HL-60/S4 treated with phorbol 12-myristate 13-acetate at 8.2 ng/mL for 4 days and 3 days (cell line): ENCODE measurements around the gene PKN1.
"Not testable (repeated sequence)": the region's sequence is repeated elsewhere in the genome, so short reads cannot be mapped to it uniquely, and the experiment has no call there.

ENCODE experiments used
- in situ Hi-C: fragments of 300-500 bp; cut with MboI; formaldehyde crosslinking; loops from 2 replicates; pipeline ENCODE4 v1.15.0; 2022; ENCODE audit warnings: low sequenced_read_pairs

PKN1 gene

GRCh38 chr19:14432791-14433553 is at the start of gene PKN1:
Gene PKN1, plus strand, starts transcription at chr19:14433306. Its CDS starts 216 bp downstream, at chr19:14433522.
- in situ Hi-C loops, result no loop called here

- in situ Hi-C loops, result no loop called here
These were observed 49.2 kb upstream of the PKN1 start for GRCh38 chr19:14383661-14384555.

GRCh38 chr19:14385492-14385891 is 47.6 kb upstream of the PKN1 start:
- in situ Hi-C loops, result no loop called here

- in situ Hi-C loops, result no loop called here
These were observed 42.6 kb upstream of the PKN1 start for GRCh38 chr19:14390548-14390947.

- in situ Hi-C loops, result no loop called here
These were observed 41.8 kb upstream of the PKN1 start for GRCh38 chr19:14391156-14391821.

- in situ Hi-C loops, result no loop called here
These were observed 39.8 kb upstream of the PKN1 start for GRCh38 chr19:14393329-14393728.

- in situ Hi-C loops, result no loop called here
These were observed 38.9 kb upstream of the PKN1 start for GRCh38 chr19:14394167-14394566.

- in situ Hi-C loops, result loop anchor here (5.0 kb wide), 1 partner anchor 372 kb away; no protein-coding TSS in a partner anchor
These were observed 37.8 kb upstream of the PKN1 start for GRCh38 chr19:14395262-14395661.

GRCh38 chr19:14395710-14396336 is 37.3 kb upstream of the PKN1 start:
- in situ Hi-C loops, result loop anchor here (5.0 kb wide), 1 partner anchor 371 kb away; no protein-coding TSS in a partner anchor

- in situ Hi-C loops, result loop anchor here (5.0 kb wide), 1 partner anchor 371 kb away; no protein-coding TSS in a partner anchor
These were observed 36.4 kb upstream of the PKN1 start for GRCh38 chr19:14396730-14397129.

- in situ Hi-C loops, result loop anchor here (5.0 kb wide), 1 partner anchor 370 kb away; no protein-coding TSS in a partner anchor
These were observed 35.9 kb upstream of the PKN1 start for GRCh38 chr19:14397168-14397567.

GRCh38 chr19:14400951-14401431 is 32.1 kb upstream of the PKN1 start:
- in situ Hi-C loops, result no loop called here

- in situ Hi-C loops, result no loop called here
These were observed 31.5 kb upstream of the PKN1 start for GRCh38 chr19:14401468-14402195.

- in situ Hi-C loops, result no loop called here
These were observed 30.6 kb upstream of the PKN1 start for GRCh38 chr19:14402332-14403144.

- in situ Hi-C loops, result not testable (repeated sequence)
These were observed 29.8 kb upstream of the PKN1 start for GRCh38 chr19:14403145-14403930.

GRCh38 chr19:14404312-14404711 is 28.8 kb upstream of the PKN1 start:
- in situ Hi-C loops, result no loop called here

GRCh38 chr19:14405380-14405757 is 27.7 kb upstream of the PKN1 start:
- in situ Hi-C loops, result no loop called here
